GM12892 (cell line): Measurements from ENCODE around the gene NPFF.

ENCODE experiments used
- POLR2A ChIP-seq: IDR thresholded peaks from 2 replicates; pipeline ENCODE4 v1.6.1; 2011; ENCODE audit warnings: low read depth, low read length, control low read depth
- POLR2AphosphoS5 ChIP-seq: IDR thresholded peaks from 2 replicates; pipeline ENCODE4 v1.6.1; 2011; ENCODE audit warnings: low read depth, low read length, control low read depth

DNA sequence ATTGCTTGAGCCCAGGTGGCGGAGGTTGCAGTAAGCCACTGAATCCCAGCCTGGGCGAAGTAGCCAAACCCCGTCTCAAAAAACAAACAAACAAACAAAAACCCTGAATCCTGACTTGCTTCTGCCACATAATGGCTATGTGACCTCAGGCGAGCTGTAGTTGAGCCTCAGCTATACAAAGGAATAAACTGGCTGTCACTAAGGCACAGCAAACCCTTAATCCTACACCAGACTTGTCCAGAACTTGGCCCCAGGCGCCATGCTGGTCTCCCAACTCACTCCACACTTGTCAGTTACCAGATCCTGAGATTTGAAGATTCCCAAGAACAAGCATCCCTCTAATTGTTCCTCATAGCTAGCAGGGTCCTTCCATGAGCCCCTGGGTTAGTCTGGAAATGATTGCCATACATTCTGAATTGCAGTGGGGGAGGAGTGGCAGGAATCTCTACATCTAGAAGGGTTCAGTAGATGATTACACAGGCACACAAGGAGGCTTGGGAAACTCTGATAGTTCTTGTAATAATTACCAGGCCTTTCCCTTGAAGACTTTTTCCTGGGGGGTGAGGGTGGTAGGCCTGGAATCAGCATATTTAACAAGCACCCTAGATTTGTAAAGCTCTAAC, 17.9 kb downstream of the NPFF start:
- TF ChIP-seq POLR2A (no peak), POLR2AphosphoS5 (no peak)
